HK-2 (cell line): ENCODE results near the gene SLC25A10.
A peak's percentile ranks its signal among the peaks of the same experiment; 100 is the strongest.

Experiments used
- DNase-seq: peaks from one replicate; pipeline ENCODE4 v3.0.0-alpha.2; 2018; ENCODE audit not compliant: unreplicated experiment

The SLC25A10 gene

DNA sequence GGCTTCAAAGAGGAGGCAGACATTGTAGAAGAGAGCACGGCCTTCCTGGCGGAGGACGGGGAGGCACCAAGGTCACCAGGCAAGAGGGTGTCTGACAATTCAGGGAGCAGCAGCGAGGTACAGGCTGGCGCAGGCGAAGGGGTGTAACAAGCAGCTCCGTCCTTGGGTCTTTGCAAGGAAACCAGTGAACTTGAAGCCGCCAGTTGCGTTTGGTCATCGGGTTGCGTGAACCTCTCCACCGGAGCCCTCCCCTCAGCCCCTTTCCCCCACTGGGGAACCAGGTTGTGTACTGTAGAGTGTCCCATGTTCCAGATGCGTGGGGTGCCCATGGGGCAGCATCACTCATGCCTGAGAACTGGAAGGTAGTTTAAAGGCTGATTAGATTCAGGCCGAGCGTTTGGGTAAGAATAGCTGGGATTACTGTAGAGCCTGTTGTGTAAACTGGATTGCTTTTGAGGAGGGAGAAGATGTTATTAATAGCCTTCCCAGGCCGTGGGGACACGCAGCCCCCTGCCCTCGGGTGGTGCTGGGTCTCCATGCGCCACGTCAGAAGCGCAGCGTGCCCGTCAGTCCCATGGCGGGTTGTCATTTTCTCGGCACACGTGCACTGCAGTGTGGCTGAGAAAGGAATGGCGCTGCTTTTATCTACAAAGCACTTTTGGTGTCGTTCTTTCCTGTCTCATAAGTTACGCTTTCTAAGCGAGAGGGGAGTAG lies 6.4 kb upstream of the SLC25A10 start:
- DNase-seq = no peak

DNA sequence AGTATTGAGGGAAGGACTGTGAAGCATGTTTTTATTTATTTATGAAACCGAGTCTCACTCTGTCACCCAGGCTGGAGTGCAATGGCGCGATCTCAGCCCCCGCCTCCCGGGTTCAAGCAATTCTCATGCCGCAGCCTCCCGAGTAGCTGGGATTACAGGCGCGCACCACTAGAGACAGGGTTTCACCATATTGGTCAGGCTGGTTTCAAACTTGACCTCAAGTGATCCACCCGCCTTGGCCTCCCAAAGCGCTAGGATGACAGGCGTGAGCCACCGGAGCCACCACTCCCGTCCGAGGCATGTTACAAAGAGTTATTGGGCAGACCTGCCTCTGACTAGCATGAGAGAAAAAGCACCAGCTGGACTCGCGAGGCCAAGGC lies 5.9 kb upstream of the SLC25A10 start:
- DNase-seq = no peak

DNA sequence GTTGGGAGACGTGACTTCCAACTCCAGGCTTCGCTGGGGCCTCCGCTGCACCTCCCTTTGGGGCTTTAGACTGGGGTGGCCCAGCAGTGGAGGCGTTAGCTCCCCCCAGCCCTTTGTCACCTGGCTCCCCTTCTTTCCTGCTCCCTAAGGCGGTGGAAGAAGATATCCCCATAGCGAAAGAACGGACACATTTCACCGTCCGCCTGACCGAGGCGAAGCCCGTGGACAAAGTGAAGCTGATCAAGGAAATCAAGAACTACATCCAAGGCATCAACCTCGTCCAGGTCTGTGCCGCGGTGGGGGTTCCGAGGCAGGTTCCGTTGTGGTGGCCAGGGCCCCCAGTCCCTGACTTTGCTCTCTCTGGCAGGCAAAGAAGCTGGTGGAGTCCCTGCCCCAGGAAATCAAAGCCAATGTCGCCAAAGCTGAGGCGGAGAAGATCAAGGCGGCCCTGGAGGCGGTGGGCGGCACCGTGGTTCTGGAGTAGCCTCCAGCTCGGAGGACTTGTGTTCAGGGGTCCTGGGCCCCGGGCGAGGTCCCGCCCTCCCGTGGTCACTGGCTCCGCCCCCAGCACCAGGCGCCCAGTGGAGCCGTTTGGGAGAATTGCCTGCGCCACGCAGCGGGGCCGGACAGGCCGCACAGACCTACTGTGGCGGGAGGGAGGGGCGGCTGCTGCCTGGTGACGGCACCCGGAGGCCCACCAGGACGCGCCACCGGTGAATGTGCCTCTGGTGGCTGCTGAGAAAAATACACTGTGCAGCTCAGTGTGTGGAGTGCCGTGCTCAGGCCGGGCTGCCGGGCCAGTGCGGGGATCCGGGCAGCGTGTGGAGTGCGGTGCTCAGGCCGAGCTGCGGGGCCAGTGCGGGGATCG lies 5.1 kb upstream of the SLC25A10 start:
- DNase-seq = no peak

DNA sequence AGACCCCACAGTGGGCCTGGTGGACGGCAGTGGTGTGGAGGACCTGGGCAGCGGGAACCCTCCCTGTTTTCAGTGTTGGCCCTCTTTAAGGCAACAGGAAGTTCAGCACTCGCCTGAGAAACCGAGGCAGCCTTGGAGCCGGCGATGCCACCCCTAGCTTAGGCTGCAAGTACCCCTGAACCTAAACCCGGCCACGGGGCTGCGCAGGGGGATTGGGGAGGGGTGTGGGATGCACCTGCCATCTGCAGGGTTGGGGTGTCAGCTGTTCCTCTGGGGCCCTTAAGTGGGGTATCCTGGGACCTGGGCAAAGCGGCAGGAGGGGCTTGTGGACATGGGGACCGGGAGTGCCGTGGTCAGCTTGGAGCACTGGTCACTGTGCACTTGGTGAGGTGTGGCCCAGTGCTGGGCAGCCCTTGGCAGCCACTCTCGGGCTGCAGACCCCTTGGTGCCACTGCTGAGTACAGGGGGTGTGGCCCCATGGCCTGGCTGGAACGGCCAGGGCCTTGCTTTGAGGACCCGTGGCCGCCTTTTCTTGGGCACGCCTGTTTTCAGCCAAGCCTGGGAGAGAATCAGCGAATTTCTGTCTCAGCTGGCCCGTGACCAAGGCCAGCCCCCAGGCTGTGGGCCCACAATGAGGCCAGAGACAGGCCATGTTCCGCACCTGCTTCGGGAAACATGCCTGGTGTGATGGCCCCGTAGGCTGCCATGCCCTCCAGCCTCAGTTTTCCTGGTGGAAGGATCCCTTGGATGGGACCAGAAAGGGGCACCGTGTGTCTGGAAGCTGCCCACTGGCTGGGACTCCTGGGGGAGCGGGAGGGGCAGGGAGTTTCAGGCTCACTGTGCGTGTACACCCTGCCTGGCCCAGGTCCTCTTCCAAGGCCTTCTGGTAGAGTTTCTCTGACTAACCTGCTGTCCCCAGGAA lies 4.1 kb upstream of the SLC25A10 start:
- no peak for DNase-seq

GRCh38 chr17:81708739-81709185 lies 3.3 kb upstream of the SLC25A10 start:
- DNase-seq = no peak

- DNase-seq = no peak
Observed at GRCh38 chr17:81710514-81711308, 1.4 kb upstream of the SLC25A10 start.

DNA sequence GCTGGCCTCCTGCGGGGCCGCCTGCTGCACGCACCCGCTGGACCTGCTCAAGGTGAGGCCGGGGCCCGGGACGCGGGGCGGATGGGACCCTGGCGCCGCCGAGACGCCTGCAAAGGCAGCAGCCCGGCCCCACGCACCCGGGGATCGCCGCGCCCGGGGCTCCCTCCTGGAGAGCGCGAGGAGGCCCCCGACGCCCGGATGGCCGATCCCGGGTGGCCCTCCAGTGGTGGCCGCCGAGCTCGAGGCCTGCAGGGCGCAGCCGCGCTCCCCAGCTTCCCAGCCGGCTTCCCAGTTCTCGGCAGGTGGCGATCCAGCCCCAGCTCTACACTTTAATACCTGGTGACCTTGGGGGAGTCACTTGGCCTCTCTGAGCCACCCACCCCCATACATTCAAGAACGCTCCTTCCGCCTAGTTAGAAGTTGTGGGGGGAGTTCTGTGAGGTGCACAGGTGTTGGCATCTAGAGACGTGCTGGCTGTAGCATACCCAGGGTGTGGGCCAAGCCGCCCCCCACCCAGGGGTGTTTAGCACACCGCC lies 452 bp downstream of the SLC25A10 start:
- peak; percentile 61 for DNase-seq

DNA sequence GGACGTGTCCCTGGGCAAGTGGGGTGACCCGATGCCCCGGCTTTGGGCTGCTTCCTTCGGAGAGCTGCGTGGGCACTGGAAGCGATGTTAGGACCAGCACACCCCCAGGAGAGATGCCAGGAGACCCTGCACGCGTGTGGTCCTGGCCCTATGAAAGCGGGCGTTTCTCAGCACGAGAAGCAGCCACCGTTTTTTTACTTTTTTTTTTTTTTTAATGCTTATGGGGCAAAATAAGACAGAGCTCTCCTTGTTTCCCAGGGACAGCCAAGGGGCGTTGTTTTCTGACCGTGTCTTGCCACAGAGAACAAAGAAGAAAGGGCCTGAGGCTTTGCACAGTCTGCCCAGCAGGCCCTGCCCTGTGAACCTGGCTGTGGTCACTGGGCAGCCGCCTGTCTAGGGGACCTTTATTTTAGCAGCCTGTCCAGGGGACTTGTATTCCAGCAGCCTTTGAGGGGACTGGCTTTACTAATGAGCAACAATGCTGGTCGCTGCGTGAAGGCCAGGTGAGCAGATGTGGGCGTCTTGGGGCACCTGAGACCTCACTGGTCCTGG lies 996 bp downstream of the SLC25A10 start:
- no peak for DNase-seq

DNA sequence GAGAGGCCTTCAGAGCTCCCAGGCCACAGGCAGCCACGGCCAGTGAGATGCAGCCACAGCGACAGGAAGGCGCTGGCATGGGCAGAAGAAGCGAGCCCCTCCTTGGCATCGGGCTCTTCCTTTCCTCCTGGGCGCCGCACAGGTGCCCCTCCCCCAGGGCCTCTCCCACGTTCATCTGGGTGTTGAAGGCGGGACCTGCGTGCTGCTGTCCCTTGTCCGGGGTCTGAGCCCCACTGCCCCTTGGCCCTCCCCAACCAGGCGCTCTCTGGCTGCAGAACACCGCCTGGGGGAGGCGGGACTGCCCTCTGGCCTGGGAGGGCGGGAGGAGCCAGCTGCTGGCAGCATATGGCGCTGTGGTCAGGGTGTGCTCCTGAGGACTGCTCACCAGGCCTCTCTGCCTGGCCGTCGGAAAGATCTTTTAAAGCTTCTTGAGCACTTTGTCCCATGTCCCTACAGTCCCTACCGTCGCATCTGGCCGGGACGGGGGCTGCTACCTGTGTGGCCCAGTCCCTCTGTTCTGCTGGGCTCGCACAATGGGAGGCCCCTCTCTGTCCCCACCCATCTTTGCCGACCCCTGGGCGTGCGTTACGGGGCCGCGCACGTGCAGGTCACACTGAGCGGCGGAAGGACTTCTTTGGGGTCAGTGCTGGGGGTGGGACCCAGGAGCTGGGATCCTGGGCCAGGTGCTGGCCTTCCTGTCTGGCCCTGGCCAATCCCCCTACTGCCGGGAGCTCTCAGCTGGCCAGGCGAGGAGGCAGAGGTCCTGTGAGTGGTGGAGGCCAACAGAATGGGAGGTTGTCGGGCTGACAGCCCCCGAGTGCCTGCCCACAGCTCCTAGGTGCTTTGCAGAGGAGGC lies 1.7 kb downstream of the SLC25A10 start:
- DNase-seq = peak; percentile 45

DNA sequence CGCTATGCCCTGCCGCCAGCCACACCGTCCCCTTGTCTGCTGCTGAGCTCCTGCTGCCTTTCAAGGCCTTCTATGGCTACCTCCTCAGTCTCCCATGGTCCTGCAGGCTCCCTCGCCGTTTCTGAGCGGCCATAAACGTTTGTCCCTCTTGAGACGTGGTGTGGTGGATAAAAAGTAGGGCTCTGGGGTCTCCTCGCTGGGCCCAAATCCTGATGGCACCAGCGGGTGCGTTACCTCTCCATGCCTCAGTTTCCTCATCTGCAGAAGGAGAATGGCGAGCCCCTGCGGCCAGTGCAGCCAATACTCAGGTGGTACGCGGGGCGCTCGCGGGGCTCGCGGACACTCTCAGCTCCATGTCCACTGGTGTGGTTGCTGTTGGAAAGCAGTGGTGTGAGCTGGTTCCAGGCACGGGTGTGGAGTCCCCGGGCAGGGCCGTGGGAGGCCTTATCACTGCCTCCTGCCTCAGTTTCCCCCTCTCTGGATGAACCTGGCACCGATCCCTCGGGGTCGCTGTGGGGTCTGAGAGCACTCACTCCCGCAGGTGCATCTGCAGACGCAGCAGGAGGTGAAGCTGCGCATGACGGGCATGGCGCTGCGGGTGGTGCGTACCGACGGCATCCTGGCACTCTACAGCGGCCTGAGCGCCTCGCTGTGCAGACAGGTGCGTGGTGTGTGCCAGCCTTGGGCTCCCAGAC lies 2.5 kb downstream of the SLC25A10 start:
- DNase-seq = no peak

- DNase-seq = no peak
Observed at GRCh38 chr17:81715107-81715871, 3.2 kb downstream of the SLC25A10 start.

- DNase-seq = no peak
Observed at GRCh38 chr17:81715872-81716673, 4.0 kb downstream of the SLC25A10 start.

- no peak for DNase-seq
Observed at GRCh38 chr17:81716674-81716996, 4.6 kb downstream of the SLC25A10 start.

- DNase-seq = no peak
Observed at GRCh38 chr17:81717049-81717765, 5.1 kb downstream of the SLC25A10 start.

GRCh38 chr17:81717766-81718089 lies 5.6 kb downstream of the SLC25A10 start:
- no peak for DNase-seq

- DNase-seq = no peak
Observed at GRCh38 chr17:81719410-81720266, 7.6 kb downstream of the SLC25A10 start.
